Endothelial cell of umbilical vein (primary cell): ENCODE results near the gene CBL. TPM values are rescaled to one million over a fixed set of nuclear protein-coding genes. Genes with fewer than 3 reads are reported as not detected.

Experiments
- BruUV-seq: library from RNA; stranded (reverse); fragments of 400-500 nt; replicated peaks from 2 replicates; lab custom pipeline; 2021; lab: Mats Ljungman, UMichigan
- CTCF ChIA-PET: fragments of 300-600, 350-600 bp; sonication (Branson Sonifier 250); formaldehyde crosslinking; loops from one replicate; lab custom pipeline; 2021; ENCODE audit warnings: antibody characterized with exemption, inconsistent platforms; lab: Charles Lee
- POLR2A ChIA-PET: fragments of 300-600, 350-600 bp; sonication (Branson Sonifier 250); formaldehyde crosslinking; loops from one replicate; lab custom pipeline; 2021; ENCODE audit warnings: antibody characterized with exemption, inconsistent platforms; lab: Charles Lee
- DNase-seq: peaks from one replicate; pipeline ENCODE4 v3.0.0-alpha.2; 2011; ENCODE audit warnings: low read depth, low spot score
- FAIRE-seq: peaks from 2 replicates; lab custom pipeline; 2011; peaks lifted over from hg19 to GRCh38; lab: Jason Lieb, UNC
- H2AFZ ChIP-seq: 2 replicates; pipeline ENCODE4 v1.6.0; 2012; ENCODE audit warnings: low read depth, low read length, control low read depth, inconsistent platforms
- H3K27ac ChIP-seq: 2 replicates; pipeline ENCODE4 v1.5.1; 2011; ENCODE audit warnings: low read depth, mild to moderate bottlenecking, control low read depth, low read length, moderate library complexity; ENCODE audit not compliant: insufficient read depth
- H3K27me3 ChIP-seq, 2 experiments: 2 replicates each; pipeline versions ENCODE4 v1.6.0 to v1.6.1; 2011; ENCODE audit warnings: low read length in 2 of 2, mixed read lengths in 1 of 2; ENCODE audit not compliant: control insufficient read depth in 2 of 2, insufficient read depth in 2 of 2
- H3K36me3 ChIP-seq, 2 experiments: 2 replicates in 1 of 2; 3 replicates in 1 of 2; pipeline ENCODE4 v1.5.1; 2011; ENCODE audit warnings: low read length in 2 of 2, mild to moderate bottlenecking in 1 of 2, moderate library complexity in 1 of 2; ENCODE audit not compliant: control insufficient read depth in 2 of 2, insufficient read depth in 2 of 2; ENCODE audit errors: extremely low read depth in 1 of 2
- H3K4me1 ChIP-seq: 3 replicates; pipeline ENCODE4 v1.5.1; 2011; ENCODE audit warnings: mild to moderate bottlenecking, low read length; ENCODE audit not compliant: control insufficient read depth, insufficient read depth; ENCODE audit errors: extremely low read depth
- H3K4me2 ChIP-seq: 2 replicates; pipeline ENCODE4 v1.6.1; 2011; ENCODE audit warnings: low read length, control low read depth, mixed read lengths; ENCODE audit not compliant: insufficient read depth
- H3K4me3 ChIP-seq, 3 experiments: fragments of 200-600 bp in 1 of 3; sonication (generic), shearing (Covaris generic) in 1 of 3; replicated peaks in 1 of 3; 2 replicates each; pipeline ENCODE4 v1.5.1; 2011 to 2016; ENCODE audit warnings: control low read depth in 3 of 3, low read length in 3 of 3, mild to moderate bottlenecking in 2 of 3, inconsistent platforms in 1 of 3, low read depth in 1 of 3, moderate library complexity in 1 of 3; ENCODE audit not compliant: insufficient read depth in 1 of 3
- H3K79me2 ChIP-seq: 2 replicates; pipeline ENCODE4 v1.6.0; 2012; ENCODE audit warnings: low read length, inconsistent platforms; ENCODE audit not compliant: control insufficient read depth, insufficient read depth
- H3K9ac ChIP-seq: replicated peaks from 2 replicates; pipeline ENCODE3; 2011; ENCODE audit warnings: low read length, control low read depth; ENCODE audit not compliant: insufficient read depth; ENCODE audit errors: extremely low read depth
- H3K9me1 ChIP-seq: replicated peaks from 3 replicates; pipeline ENCODE4 v1.6.0; 2011; ENCODE audit warnings: mild to moderate bottlenecking, low read length; ENCODE audit not compliant: control insufficient read depth, insufficient read depth; ENCODE audit errors: extremely low read depth
- H3K9me3 ChIP-seq: replicated peaks from 2 replicates; pipeline ENCODE4 v1.5.1; 2012; ENCODE audit warnings: low read length, inconsistent platforms; ENCODE audit not compliant: control insufficient read depth, insufficient read depth
- H4K20me1 ChIP-seq: replicated peaks from 2 replicates; pipeline ENCODE3; 2011; ENCODE audit warnings: mild to moderate bottlenecking, low read length; ENCODE audit not compliant: control insufficient read depth, insufficient read depth; ENCODE audit errors: extremely low read depth
- EZH2 ChIP-seq: IDR thresholded peaks from 2 replicates; pipeline ENCODE4 v1.6.1; 2012; ENCODE audit warnings: borderline replicate concordance, low read depth, mild to moderate bottlenecking, moderate library complexity, low read length, inconsistent platforms; ENCODE audit not compliant: severe bottlenecking
- FOS ChIP-seq: IDR thresholded peaks from 2 replicates; pipeline ENCODE4 v1.6.1; 2011; ENCODE audit warnings: mild to moderate bottlenecking, low read length, moderate library complexity, borderline replicate concordance; ENCODE audit not compliant: insufficient read depth
- GATA2 ChIP-seq: IDR thresholded peaks from 2 replicates; pipeline ENCODE4 v1.7.0; 2011; ENCODE audit warnings: low read depth, mild to moderate bottlenecking, moderate library complexity, mixed read lengths, low read length; ENCODE audit not compliant: insufficient read length, insufficient read depth
- JUN ChIP-seq: IDR thresholded peaks from 2 replicates; pipeline ENCODE4 v1.6.1; 2011; ENCODE audit warnings: borderline replicate concordance, low read depth; ENCODE audit not compliant: insufficient read length, insufficient read depth
- MYC ChIP-seq: IDR thresholded peaks from one replicate; pipeline ENCODE4 v1.6.1; 2011; ENCODE audit warnings: mild to moderate bottlenecking, low read depth, low read length
- POLR2A ChIP-seq: IDR thresholded peaks from 2 replicates; pipeline ENCODE4 v1.6.1; 2012; ENCODE audit warnings: low read depth, mild to moderate bottlenecking, control low read depth, low read length
- POLR2AphosphoS5 ChIP-seq: IDR thresholded peaks from 2 replicates; pipeline ENCODE4 v1.6.1; 2012; ENCODE audit warnings: low read depth, mild to moderate bottlenecking, control low read depth, low read length, moderate library complexity; ENCODE audit not compliant: insufficient read depth
- dilution Hi-C: fragments of 300-500 bp; cut with MboI; formaldehyde crosslinking; loops from one replicate; pipeline ENCODE4 v1.15.0; 2019; ENCODE audit warnings: low sequenced_read_pairs; ENCODE audit not compliant: extremely low pct_ligation_motif_present
- intact Hi-C: fragments of 100-400 bp; cut with micrococcal nuclease; formaldehyde crosslinking; loops from one replicate; pipeline ENCODE4 v1.10.0; 2022
- polyA plus RNA-seq, 4 experiments: library from polyadenylated mRNA; depleted of rRNA in 3 of 4; stranded (reverse) in 3 of 4; unstranded in 1 of 4; fragments of >200 nt; gene quantifications; 2 replicates each; pipeline versions ENCODE4 v1.2.1 to v1.2.3, GENCODE V29; 2011 to 2012; ENCODE audit warnings: missing spikeins in 1 of 4
- total RNA-seq: library from RNA; stranded (reverse); gene quantifications from 2 replicates; pipeline ENCODE4 v1.2.3, GENCODE V29; 2021
- TF ChIP-seq, protein P1 (sequence below), 2 donors: IDR thresholded peaks; 1 replicate in 1 of 2; 2 replicates in 1 of 2; pipeline ENCODE4 v1.5.1; 2011; ENCODE audit warnings: low read length in 2 of 2, mild to moderate bottlenecking in 2 of 2, moderate library complexity in 2 of 2, control low read depth in 1 of 2, inconsistent platforms in 1 of 2, low read depth in 1 of 2; ENCODE audit not compliant: insufficient read depth in 1 of 2; ENCODE audit errors: extremely low read depth in 1 of 2
- TF ChIP-seq, protein P2 (sequence below): IDR thresholded peaks from 2 replicates; pipeline ENCODE4 v1.6.1; 2011; ENCODE audit not compliant: insufficient read depth, insufficient read length

CBL gene
- total and polyA plus RNA-seq, 2 donors (not counting 3 experiments of a cell fraction or from before 2014, with no cell fraction given): 15.5 to 41.5 TPM

DNA sequence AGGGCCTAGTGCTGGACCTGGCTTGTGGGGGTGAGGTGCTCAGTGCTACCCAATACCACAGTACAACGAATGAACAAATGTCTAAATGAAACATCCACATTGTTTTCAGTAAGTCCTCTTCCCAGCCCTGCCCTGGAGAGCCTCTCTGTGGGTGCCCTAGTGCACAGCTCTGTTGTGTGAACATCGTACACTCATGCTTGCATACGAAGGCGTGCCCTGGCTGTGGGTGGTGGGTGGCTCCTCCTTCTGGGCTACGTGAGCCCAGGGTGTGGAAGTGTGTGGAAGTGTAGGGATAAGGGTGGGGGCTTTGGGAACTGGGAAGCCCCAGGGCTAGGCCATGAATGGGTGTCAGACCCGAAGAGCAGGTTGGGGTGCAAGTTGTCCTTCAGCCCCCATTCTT, 38.2 kb upstream of the CBL start:
- FAIRE-seq: no peak
- Histone ChIP-seq H3K36me3 (no peaks in the 10 kb centered on the region), H3K4me2 (no peak overlapping the region), H3K27ac (no peak overlapping the region), H3K9me1 (no peaks in the 10 kb centered on the region), H3K27me3 (no peaks in the 10 kb centered on the region), H2AFZ (no peak overlapping the region), H3K79me2 (no peaks in the 10 kb centered on the region), H3K4me3 (no peak overlapping the region), H3K9ac (no peak overlapping the region), H4K20me1 (no peaks in the 10 kb centered on the region), H3K9me3 (no peaks in the 10 kb centered on the region), H3K4me1 (peaks cover 11% of the 10 kb centered on the region)
- DNase-seq: no peak
- intact Hi-C loops: loop anchor here (1.0 to 2.0 kb wide), 5 partner anchors 10 to 155 kb away; partner anchors contain the start of genes ABCG4 and HINFP
- BruUV-seq: no TSS peak
- dilution Hi-C loops: no loop called here
- POLR2A ChIA-PET: no interaction called here
- CTCF ChIA-PET: interaction anchor here (0.9 to 1.8 kb wide), 2 partner anchors 19 to 28 kb away, joined by 3 to 4 read pairs; partner anchors contain the start of gene ABCG4
- TF ChIP-seq, protein P1, sequence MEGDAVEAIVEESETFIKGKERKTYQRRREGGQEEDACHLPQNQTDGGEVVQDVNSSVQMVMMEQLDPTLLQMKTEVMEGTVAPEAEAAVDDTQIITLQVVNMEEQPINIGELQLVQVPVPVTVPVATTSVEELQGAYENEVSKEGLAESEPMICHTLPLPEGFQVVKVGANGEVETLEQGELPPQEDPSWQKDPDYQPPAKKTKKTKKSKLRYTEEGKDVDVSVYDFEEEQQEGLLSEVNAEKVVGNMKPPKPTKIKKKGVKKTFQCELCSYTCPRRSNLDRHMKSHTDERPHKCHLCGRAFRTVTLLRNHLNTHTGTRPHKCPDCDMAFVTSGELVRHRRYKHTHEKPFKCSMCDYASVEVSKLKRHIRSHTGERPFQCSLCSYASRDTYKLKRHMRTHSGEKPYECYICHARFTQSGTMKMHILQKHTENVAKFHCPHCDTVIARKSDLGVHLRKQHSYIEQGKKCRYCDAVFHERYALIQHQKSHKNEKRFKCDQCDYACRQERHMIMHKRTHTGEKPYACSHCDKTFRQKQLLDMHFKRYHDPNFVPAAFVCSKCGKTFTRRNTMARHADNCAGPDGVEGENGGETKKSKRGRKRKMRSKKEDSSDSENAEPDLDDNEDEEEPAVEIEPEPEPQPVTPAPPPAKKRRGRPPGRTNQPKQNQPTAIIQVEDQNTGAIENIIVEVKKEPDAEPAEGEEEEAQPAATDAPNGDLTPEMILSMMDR (IDR thresholded peaks at IDR 0.05; ENCODE audit: extremely low read depth in 1 of 2, insufficient read depth in 1 of 2, low read depth in 1 of 2, low read length in 2 of 2): no peak
- no peak for TF ChIP-seq POLR2AphosphoS5
- no peak for TF ChIP-seq EZH2
- no peak for TF ChIP-seq POLR2A
- TF ChIP-seq, protein P2, sequence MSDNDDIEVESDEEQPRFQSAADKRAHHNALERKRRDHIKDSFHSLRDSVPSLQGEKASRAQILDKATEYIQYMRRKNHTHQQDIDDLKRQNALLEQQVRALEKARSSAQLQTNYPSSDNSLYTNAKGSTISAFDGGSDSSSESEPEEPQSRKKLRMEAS: no peak
- no peak for TF ChIP-seq JUN
- no peak for TF ChIP-seq GATA2
- TF ChIP-seq FOS: no peak
- no peak for TF ChIP-seq MYC
